ENCODE data around the gene FARS2.
A peak's percentile ranks its signal among the peaks of the same experiment; 100 is the strongest.

FARS2 gene

DNA sequence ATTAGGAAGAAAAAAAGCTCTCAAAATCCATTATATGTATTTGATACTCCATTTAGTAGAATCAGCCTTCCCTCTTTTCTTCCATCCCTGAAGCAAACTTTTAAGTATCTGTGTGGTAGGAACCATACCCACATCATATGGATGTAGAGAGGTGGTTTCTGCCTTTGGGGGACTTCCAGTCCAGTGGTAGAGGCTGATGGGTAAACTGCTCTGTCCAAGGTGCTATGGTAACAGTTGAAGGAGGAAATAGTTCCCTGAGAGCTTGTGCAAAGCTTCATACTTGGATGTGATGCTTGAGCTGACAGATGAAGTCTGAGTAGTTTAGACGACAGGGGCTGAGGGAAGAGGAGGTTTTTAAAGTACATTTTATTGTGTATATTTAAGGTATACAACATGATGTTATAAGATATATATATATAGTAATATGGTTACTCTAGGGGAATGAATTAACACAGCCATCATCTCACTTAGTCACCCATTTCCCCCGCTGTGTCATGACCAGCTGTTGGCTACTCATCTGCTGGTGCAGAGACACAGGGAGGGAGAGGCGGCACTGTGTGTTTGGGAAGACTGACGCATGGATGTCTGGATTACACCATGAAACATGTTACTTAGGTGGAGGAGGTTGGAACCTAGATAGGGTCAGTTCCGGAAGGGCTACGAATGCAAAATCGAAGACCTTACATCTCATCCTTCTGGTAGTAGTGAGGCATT lies 185.2 kb downstream of the FARS2 start:
- DNase-seq (ENCODE audit: low read depth) = no peak
- H3K4me3 ChIP-seq (replicated peaks; ENCODE audit: low read depth, low read length) = no peak overlapping the region
- TF ChIP-seq, protein P1, sequence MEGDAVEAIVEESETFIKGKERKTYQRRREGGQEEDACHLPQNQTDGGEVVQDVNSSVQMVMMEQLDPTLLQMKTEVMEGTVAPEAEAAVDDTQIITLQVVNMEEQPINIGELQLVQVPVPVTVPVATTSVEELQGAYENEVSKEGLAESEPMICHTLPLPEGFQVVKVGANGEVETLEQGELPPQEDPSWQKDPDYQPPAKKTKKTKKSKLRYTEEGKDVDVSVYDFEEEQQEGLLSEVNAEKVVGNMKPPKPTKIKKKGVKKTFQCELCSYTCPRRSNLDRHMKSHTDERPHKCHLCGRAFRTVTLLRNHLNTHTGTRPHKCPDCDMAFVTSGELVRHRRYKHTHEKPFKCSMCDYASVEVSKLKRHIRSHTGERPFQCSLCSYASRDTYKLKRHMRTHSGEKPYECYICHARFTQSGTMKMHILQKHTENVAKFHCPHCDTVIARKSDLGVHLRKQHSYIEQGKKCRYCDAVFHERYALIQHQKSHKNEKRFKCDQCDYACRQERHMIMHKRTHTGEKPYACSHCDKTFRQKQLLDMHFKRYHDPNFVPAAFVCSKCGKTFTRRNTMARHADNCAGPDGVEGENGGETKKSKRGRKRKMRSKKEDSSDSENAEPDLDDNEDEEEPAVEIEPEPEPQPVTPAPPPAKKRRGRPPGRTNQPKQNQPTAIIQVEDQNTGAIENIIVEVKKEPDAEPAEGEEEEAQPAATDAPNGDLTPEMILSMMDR (IDR thresholded peaks at IDR 0.05; ENCODE audit: low read length, missing control alignments) = no peak

DNA sequence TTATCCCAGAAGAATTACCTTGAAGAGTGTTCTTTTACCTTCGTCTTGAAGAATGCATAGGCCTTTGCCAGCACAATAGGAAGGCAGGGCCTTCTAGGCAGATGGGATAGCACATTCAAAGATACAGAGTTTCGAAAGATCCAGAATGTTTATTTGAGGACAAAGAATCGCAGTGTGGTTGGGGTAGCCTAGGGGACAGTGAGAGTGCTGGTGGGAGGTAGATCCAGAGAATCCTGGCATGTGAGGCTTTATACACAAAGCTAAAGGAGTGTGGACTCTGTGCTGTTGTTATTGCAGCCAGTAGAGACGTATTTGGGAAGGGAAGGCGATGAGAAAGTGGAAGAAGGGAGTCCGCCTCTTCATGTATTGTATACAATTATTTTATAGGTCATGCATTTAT lies 186.6 kb downstream of the FARS2 start:
- no peak for DNase-seq (ENCODE audit: low read depth)
- no peak overlapping the region for H3K4me3 ChIP-seq (replicated peaks; ENCODE audit: low read depth, low read length)
- TF ChIP-seq, protein P1 (IDR thresholded peaks at IDR 0.05; ENCODE audit: low read length, missing control alignments) = no peak

DNA sequence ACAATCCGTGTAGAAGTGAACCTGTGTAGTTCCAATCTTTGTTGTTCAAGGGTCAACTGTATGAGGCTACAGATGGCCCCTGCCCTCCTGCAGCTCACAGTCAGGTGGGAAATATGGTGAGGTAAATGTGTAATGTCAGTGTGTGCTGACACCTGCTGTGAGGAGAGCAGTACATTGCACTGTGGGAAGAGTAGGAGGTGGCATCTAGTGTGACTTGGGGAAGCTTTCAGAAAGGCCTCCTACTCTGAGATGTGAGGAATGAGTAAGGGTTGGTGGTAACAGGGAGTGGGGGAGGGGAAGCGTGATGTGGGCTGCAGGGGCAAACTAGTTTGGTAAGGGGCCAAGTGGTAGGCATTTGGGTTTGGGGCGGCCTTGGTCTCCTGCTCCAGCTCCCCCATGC lies 188.8 kb downstream of the FARS2 start:
- DNase-seq (ENCODE audit: low read depth) = no peak
- TF ChIP-seq, protein P1 (IDR thresholded peaks at IDR 0.05; ENCODE audit: low read length, missing control alignments) = no peak
- no peak overlapping the region for H3K4me3 ChIP-seq (replicated peaks; ENCODE audit: low read depth, low read length)

DNA sequence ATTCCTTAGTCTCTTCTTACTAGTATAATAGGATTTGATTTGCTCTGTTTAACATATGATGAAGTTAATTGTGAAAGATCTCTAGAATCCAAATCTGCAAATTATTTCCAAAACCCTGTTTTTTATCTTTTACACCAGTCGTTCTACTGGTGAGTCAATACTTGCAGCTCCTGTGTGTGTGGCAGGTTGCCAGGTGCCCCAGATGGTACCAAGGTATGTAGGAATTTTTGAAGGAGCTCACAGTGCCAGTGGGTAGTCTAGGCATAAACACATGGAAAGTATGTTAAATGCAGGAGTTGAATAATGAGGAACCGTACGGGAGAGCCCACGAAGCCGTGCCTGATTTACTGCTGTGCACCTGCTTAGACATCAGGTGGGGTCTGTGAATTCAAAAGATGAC lies 192.2 kb downstream of the FARS2 start:
- TF ChIP-seq, protein P1 (IDR thresholded peaks at IDR 0.05; ENCODE audit: low read length, missing control alignments) = no peak
- H3K4me3 ChIP-seq (replicated peaks; ENCODE audit: low read depth, low read length) = no peak overlapping the region
- no peak for DNase-seq (ENCODE audit: low read depth)

DNA sequence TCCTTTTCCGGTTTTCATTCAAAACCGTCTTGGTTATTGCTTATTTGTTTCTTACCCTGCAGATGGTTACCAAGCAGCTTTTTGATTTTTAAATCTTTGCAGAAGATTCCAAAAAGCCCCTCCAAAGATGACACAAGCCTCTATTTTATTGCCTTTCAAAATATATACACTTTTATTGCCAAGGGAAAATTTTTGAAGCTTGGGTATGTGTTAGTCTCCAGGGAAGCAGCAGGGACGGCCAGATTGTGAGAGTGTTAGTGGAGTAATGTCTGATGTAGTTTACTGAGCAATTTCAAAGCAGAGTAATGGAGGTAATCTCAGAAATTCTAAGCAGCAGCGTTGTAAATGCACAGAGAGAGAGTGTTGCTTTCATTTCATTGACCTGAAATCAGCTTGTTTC lies 193.8 kb downstream of the FARS2 start:
- DNase-seq (ENCODE audit: low read depth) = no peak
- no peak overlapping the region for H3K4me3 ChIP-seq (replicated peaks; ENCODE audit: low read depth, low read length)
- TF ChIP-seq, protein P1 (IDR thresholded peaks at IDR 0.05; ENCODE audit: low read length, missing control alignments) = no peak

DNA sequence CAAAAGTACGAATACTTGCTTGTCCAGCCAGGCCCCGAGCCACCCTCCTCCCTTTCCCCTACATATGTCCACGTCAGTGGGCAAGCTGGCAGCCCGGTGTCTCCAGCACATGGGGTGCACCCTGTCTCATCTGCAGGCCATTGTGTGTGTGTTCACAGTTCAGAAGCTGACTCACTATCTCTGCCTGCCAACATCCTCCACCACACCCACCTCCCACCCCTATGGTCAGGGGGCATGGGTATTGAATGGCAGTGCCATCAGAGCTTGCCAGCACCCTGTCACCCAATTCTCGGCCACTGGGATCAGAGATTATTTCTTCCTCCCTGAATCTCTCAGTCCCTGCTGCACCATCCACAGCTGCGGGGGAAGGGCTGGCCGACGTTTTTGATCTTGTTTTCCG lies 195.7 kb downstream of the FARS2 start:
- no peak overlapping the region for H3K4me3 ChIP-seq (replicated peaks; ENCODE audit: low read depth, low read length)
- TF ChIP-seq, protein P1 (IDR thresholded peaks at IDR 0.05; ENCODE audit: low read length, missing control alignments) = no peak
- DNase-seq (ENCODE audit: low read depth) = peak; percentile 29

All from fibroblast of pulmonary artery (primary cell).